ENCODE measurements around the gene TMEM258. TPM values are rescaled to one million over a fixed set of nuclear protein-coding genes. Genes with fewer than 3 reads are reported as not detected.

Gene TMEM258
- total and polyA plus RNA-seq, 9 of the 15 experiments (the other 6 are each of a cell fraction or from before 2014, with no cell fraction given): 97.2 to 856 (median 231) TPM

- TF ChIP-seq FOXJ2 (tag; IDR thresholded peaks at IDR 0.05): no peak
- no peak for TF ChIP-seq AFF1 (IDR thresholded peaks at IDR 0.05; ENCODE audit: low read depth in 1 of 2, partially characterized antibody in 2 of 2)
- TF ChIP-seq TFE3 (CRISPR knock-in tag; IDR thresholded peaks at IDR 0.05): no peak
- TF ChIP-seq SLC30A9 (CRISPR knock-in tag; IDR thresholded peaks at IDR 0.05): no peak
- TF ChIP-seq CTBP1 (IDR thresholded peaks at IDR 0.05; ENCODE audit: borderline replicate concordance): peak; percentile 39; the same call in 1 of the 2 replicates
- no peak for TF ChIP-seq CREB3 (tag; conservative IDR thresholded peaks at IDR 0.05; ENCODE audit: low read depth)
- TF ChIP-seq HDGF (IDR thresholded peaks at IDR 0.05): no peak
- TF ChIP-seq ZFP91 (CRISPR knock-in tag; IDR thresholded peaks at IDR 0.05): no peak
- TF ChIP-seq ZNF12 (CRISPR knock-in tag; IDR thresholded peaks at IDR 0.05): no peak
- no peak for TF ChIP-seq ESRRB (CRISPR knock-in tag; IDR thresholded peaks at IDR 0.05; ENCODE audit: borderline replicate concordance)
- no peak for TF ChIP-seq EWSR1 (IDR thresholded peaks at IDR 0.05; ENCODE audit: borderline replicate concordance, low read depth, partially characterized antibody)
- TF ChIP-seq, protein P1, sequence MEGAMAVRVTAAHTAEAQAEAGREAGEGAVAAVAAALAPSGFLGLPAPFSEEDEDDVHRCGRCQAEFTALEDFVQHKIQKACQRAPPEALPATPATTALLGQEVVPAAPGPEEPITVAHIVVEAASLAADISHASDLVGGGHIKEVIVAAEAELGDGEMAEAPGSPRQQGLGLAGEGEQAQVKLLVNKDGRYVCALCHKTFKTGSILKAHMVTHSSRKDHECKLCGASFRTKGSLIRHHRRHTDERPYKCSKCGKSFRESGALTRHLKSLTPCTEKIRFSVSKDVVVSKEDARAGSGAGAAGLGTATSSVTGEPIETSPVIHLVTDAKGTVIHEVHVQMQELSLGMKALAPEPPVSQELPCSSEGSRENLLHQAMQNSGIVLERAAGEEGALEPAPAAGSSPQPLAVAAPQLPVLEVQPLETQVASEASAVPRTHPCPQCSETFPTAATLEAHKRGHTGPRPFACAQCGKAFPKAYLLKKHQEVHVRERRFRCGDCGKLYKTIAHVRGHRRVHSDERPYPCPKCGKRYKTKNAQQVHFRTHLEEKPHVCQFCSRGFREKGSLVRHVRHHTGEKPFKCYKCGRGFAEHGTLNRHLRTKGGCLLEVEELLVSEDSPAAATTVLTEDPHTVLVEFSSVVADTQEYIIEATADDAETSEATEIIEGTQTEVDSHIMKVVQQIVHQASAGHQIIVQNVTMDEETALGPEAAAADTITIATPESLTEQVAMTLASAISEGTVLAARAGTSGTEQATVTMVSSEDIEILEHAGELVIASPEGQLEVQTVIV (CRISPR knock-in tag; IDR thresholded peaks at IDR 0.05; ENCODE audit: borderline replicate concordance): no peak
- TF ChIP-seq CHD2 (IDR thresholded peaks at IDR 0.05; ENCODE audit: low read depth, low read length): no peak
- no peak for TF ChIP-seq ELF4 (CRISPR knock-in tag; IDR thresholded peaks at IDR 0.05)
- peak; percentile 53 for TF ChIP-seq POLR2G (IDR thresholded peaks at IDR 0.05; ENCODE audit: low read depth, low read length)
These were observed 42.7 kb downstream of the TMEM258 start (continued) for GRCh38 chr11:61749591-61750217.

All from K562 (cell line).